ENCODE data around the gene FOXL3.

The FOXL3 gene

GRCh38 chr7:255038-255435, 34.9 kb upstream of the FOXL3 start:
- no peak overlapping the region for H3K4me3 ChIP-seq (ENCODE audit: control insufficient read depth, low read depth, low read length)
- no peak for TF ChIP-seq CTCF (IDR thresholded peaks at IDR 0.05; ENCODE audit: control insufficient read depth, insufficient read depth, low read depth, low read length, missing control alignments)
- DNase-seq (ENCODE audit: low read depth): no peak

- no peak overlapping the region for H3K4me3 ChIP-seq (ENCODE audit: control insufficient read depth, low read depth, low read length)
- no peak for DNase-seq (ENCODE audit: low read depth)
- TF ChIP-seq CTCF (IDR thresholded peaks at IDR 0.05; ENCODE audit: control insufficient read depth, insufficient read depth, low read depth, low read length, missing control alignments): no peak
Observed at GRCh38 chr7:255721-256361, 34.1 kb upstream of the FOXL3 start.

- no peak for DNase-seq (ENCODE audit: low read depth)
Observed at GRCh38 chr7:256461-256940, 33.5 kb upstream of the FOXL3 start.

GRCh38 chr7:256981-257646, 32.9 kb upstream of the FOXL3 start:
- DNase-seq (ENCODE audit: low read depth): no peak
- TF ChIP-seq CTCF (IDR thresholded peaks at IDR 0.05; ENCODE audit: control insufficient read depth, insufficient read depth, low read depth, low read length, missing control alignments): no peak
- H3K4me3 ChIP-seq (ENCODE audit: control insufficient read depth, low read depth, low read length): no peak overlapping the region

More at GRCh38 chr7:256461-256940, 33.5 kb upstream of the FOXL3 start:
- no peak for TF ChIP-seq CTCF (IDR thresholded peaks at IDR 0.05; ENCODE audit: control insufficient read depth, insufficient read depth, low read depth, low read length, missing control alignments)
- no peak overlapping the region for H3K4me3 ChIP-seq (ENCODE audit: control insufficient read depth, low read depth, low read length)

GRCh38 chr7:257647-257992, 32.4 kb upstream of the FOXL3 start:
- no peak overlapping the region for H3K4me3 ChIP-seq (ENCODE audit: control insufficient read depth, low read depth, low read length)
- DNase-seq (ENCODE audit: low read depth): no peak
- TF ChIP-seq CTCF (IDR thresholded peaks at IDR 0.05; ENCODE audit: control insufficient read depth, insufficient read depth, low read depth, low read length, missing control alignments): no peak

GRCh38 chr7:258476-259190, 31.3 kb upstream of the FOXL3 start:
- TF ChIP-seq CTCF (IDR thresholded peaks at IDR 0.05; ENCODE audit: control insufficient read depth, insufficient read depth, low read depth, low read length, missing control alignments): no peak
- DNase-seq (ENCODE audit: low read depth): no peak
- no peak overlapping the region for H3K4me3 ChIP-seq (ENCODE audit: control insufficient read depth, low read depth, low read length)
